GM21825 (cell line): ENCODE data around the gene TEDC1.
"Not testable (repeated sequence)": the region's sequence is repeated elsewhere in the genome, so short reads cannot be mapped to it uniquely, and the experiment has no call there.

Experiments used
- ATAC-seq: cut with Tn5 transposase; IDR thresholded peaks from one replicate; pipeline ENCODE4 v1.9.1; 2021; ENCODE audit warnings: mild to moderate bottlenecking, moderate library complexity; ENCODE audit not compliant: unreplicated experiment

The TEDC1 gene

GRCh38 chr14:105536051-105536450 is 45.0 kb downstream of the TEDC1 start:
- no peak for ATAC-seq

- ATAC-seq, result no peak
Observed at GRCh38 chr14:105536691-105537579, 45.9 kb downstream of the TEDC1 start.

- no peak for ATAC-seq
Observed at GRCh38 chr14:105537580-105538474, 46.8 kb downstream of the TEDC1 start.

GRCh38 chr14:105538481-105539049 is 47.5 kb downstream of the TEDC1 start:
- no peak for ATAC-seq

- ATAC-seq, result no peak
Observed at GRCh38 chr14:105540811-105541210, 49.8 kb downstream of the TEDC1 start.

- ATAC-seq, result no peak
Observed at GRCh38 chr14:105541218-105541875, 50.3 kb downstream of the TEDC1 start.

- ATAC-seq, result not testable (repeated sequence)
Observed at GRCh38 chr14:105545676-105546075, 54.6 kb downstream of the TEDC1 start.

GRCh38 chr14:105546410-105546809 is 55.4 kb downstream of the TEDC1 start:
- ATAC-seq, result not testable (repeated sequence)

- not testable (repeated sequence) for ATAC-seq
Observed at GRCh38 chr14:105547072-105547471, 56.0 kb downstream of the TEDC1 start.

GRCh38 chr14:105547741-105548169 is 56.7 kb downstream of the TEDC1 start:
- ATAC-seq, result no peak
